Measurements from ENCODE around the gene GINS2.

- no peak for TF ChIP-seq CTCF (conservative IDR thresholded peaks at IDR 0.05; ENCODE audit: low read length)
- no peak for TF ChIP-seq EZH2phosphoT487 (IDR thresholded peaks at IDR 0.05; ENCODE audit: borderline replicate concordance)
Measured at GRCh38 chr16:85690469-85691064, 1.8 kb upstream of the GINS2 start.
